Renal cortical epithelial cell (primary cell): ENCODE measurements around the gene HSD17B4. TPM values are rescaled to one million over a fixed set of nuclear protein-coding genes. Genes with fewer than 3 reads are reported as not detected.
A peak's percentile ranks its signal among the peaks of the same experiment; 100 is the strongest.
"Not testable (repeated sequence)": the region's sequence is repeated elsewhere in the genome, so short reads cannot be mapped to it uniquely, and the experiment has no call there.

Source experiments
- DNase-seq: peaks from one replicate; pipeline ENCODE4 v3.0.0-alpha.2; 2011; ENCODE audit warnings: low read depth
- total RNA-seq: library from RNA; depleted of rRNA; stranded (reverse); fragments of >200 nt; gene quantifications from 2 replicates; pipeline ENCODE4 v1.2.3, GENCODE V29; 2014

Gene HSD17B4
- total RNA-seq, 1 donor from 2014 or later = 225 TPM

- DNase-seq = peak; percentile 32
Observed at GRCh38 chr5:119478781-119479180, 26.5 kb downstream of the HSD17B4 start.

- DNase-seq = not testable (repeated sequence)
Observed at GRCh38 chr5:119480629-119481028, 28.3 kb downstream of the HSD17B4 start.

- no peak for DNase-seq
Observed at GRCh38 chr5:119483155-119483554, 30.9 kb downstream of the HSD17B4 start.

GRCh38 chr5:119484884-119485283 is 32.6 kb downstream of the HSD17B4 start:
- DNase-seq = no peak

- no peak for DNase-seq
Observed at GRCh38 chr5:119501671-119502179, 49.4 kb downstream of the HSD17B4 start.

- not testable (repeated sequence) for DNase-seq
Observed at GRCh38 chr5:119503939-119504338, 51.6 kb downstream of the HSD17B4 start.

DNA sequence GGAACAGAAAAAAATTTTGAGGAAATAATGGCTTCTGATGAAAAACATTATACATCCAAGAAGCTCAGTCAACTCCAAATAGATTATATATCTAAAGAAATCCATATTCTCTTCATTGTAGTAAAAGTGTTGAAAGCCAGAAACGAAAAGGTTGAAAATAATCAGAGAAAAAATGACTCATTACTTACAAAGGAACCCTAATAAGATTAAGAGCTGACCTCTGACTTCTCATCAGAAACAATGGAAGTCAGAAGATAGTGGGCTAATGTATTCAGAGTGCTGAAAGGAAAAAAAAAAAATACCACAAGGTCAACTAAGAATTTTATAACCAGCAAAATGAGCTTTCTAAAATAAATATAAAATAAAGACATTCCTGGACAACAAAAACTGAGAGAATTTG is 60.0 kb downstream of the HSD17B4 start:
- peak; percentile 2 for DNase-seq

DNA sequence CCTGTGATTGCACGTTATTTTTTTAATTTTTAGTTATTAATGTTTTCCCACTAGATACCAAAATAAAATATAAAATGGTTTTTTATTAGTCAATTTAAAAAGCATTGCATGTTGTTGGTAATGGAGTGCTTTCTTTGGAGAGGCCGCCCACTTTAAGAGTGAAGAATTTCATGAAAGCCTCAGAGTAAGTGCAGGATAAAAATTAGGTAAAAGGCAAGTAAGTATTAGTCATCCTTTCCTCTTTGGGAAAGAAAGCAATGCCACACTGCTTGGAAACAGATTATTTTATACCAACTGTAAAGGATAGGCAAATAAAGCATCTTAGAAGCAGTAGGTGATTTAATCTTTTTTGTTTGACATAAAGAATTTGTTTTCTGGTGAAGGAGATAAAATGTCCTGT is 62.9 kb downstream of the HSD17B4 start:
- peak; percentile 23 for DNase-seq

- DNase-seq = not testable (repeated sequence)
Observed at GRCh38 chr5:119517115-119517514, 64.8 kb downstream of the HSD17B4 start.

GRCh38 chr5:119521232-119521631 is 68.9 kb downstream of the HSD17B4 start:
- DNase-seq = no peak

- DNase-seq = no peak
Observed at GRCh38 chr5:119522841-119523240, 70.5 kb downstream of the HSD17B4 start.

DNA sequence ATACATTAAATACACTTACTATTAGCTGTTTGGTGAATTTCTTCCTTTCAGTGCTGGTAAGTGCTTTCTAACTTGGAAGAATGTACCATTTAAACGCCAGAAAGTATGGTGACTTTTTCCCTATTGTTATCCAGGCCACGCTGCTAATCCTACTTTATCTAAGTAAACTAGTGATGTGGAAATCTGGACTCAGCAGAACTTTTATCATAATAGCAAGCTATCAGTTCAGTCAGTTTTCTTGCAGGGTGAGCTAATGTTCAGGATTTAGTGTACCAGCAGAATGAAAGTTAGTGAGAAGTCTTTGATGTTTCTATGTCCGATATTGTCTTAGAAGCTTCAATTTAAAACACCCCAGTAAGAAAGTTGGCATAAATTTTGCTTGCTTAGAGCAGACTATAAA is 72.2 kb downstream of the HSD17B4 start:
- no peak for DNase-seq

DNA sequence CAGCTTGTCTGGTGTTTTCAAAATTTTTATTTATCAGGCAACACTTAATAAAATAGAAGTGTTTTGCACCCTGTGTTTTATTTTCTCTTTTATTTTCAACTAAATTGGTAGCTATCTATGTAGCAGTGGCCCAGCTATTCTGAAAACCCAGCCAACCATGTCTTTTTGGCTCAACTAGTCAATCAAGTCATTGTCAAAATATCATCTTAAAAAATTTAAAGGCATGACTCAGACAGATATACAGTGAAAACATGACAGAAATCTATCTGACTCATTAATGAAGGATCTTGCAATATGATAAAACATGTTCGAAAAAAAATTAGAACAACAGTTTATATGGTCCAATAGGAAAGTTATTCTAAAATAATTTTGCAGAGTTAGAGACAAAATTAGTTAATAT is 75.1 kb downstream of the HSD17B4 start:
- peak; percentile 19 for DNase-seq

GRCh38 chr5:119529811-119530210 is 77.5 kb downstream of the HSD17B4 start:
- DNase-seq = no peak

- DNase-seq = no peak
Observed at GRCh38 chr5:119532637-119533036, 80.3 kb downstream of the HSD17B4 start.

- peak; percentile 71 for DNase-seq
Observed at GRCh38 chr5:119537704-119538103, 85.4 kb downstream of the HSD17B4 start.

- no peak for DNase-seq
Observed at GRCh38 chr5:119541716-119542115, 89.4 kb downstream of the HSD17B4 start.

GRCh38 chr5:119551819-119552218 is 99.5 kb downstream of the HSD17B4 start:
- DNase-seq = no peak

- DNase-seq = no peak
Observed at GRCh38 chr5:119554597-119554996, 102.3 kb downstream of the HSD17B4 start.

GRCh38 chr5:119570910-119571309 is 118.6 kb downstream of the HSD17B4 start:
- DNase-seq = no peak

- peak; percentile 29 for DNase-seq
Observed at GRCh38 chr5:119578937-119579336, 126.6 kb downstream of the HSD17B4 start.

GRCh38 chr5:119582987-119583386 is 130.7 kb downstream of the HSD17B4 start:
- no peak for DNase-seq

GRCh38 chr5:119583684-119584083 is 131.4 kb downstream of the HSD17B4 start:
- DNase-seq = peak; percentile 15
